K562 (cell line): ENCODE results near the gene SIGLEC14. TPM values are rescaled to one million over a fixed set of nuclear protein-coding genes. Genes with fewer than 3 reads are reported as not detected.
A peak's percentile ranks its signal among the peaks of the same experiment; 100 is the strongest.

Experiments used
- CC2D1A ChIP-seq: fragments of 450-650 bp; IDR thresholded peaks from 2 replicates; pipeline ENCODE4 v1.6.1; 2017; ENCODE audit warnings: mild to moderate bottlenecking
- CTCFL ChIP-seq: IDR thresholded peaks from 2 replicates; pipeline ENCODE4 v1.6.1; 2011; ENCODE audit warnings: borderline replicate concordance, low read depth, mild to moderate bottlenecking, moderate library complexity, low read length; ENCODE audit not compliant: insufficient read depth, poor library complexity, severe bottlenecking
- EZH2 ChIP-seq: IDR thresholded peaks from 2 replicates; pipeline ENCODE4 v1.6.1; 2012; ENCODE audit warnings: low read depth, mild to moderate bottlenecking, inconsistent platforms, low read length, borderline replicate concordance
- MTF1 ChIP-seq: fragments of 250-450 bp; sonication (Bioruptor Pico); IDR thresholded peaks from 2 replicates; pipeline ENCODE4 v1.9.0; 2021; ENCODE audit warnings: moderate library complexity, mild to moderate bottlenecking, inconsistent platforms, borderline replicate concordance
- NR2C1 ChIP-seq, 2 experiments: fragments of 450-650 bp; IDR thresholded peaks; 2 replicates each; pipeline ENCODE4 v1.6.1; 2017; ENCODE audit warnings: mild to moderate bottlenecking in 2 of 2, antibody characterized with exemption in 1 of 2, inconsistent platforms in 1 of 2, missing compliant biosample characterization in 1 of 2, missing genetic modification characterization in 1 of 2
- RBFOX2 ChIP-seq: fragments of 200-400 bp; formaldehyde crosslinking; IDR thresholded peaks from 2 replicates; pipeline ENCODE4 v1.6.1; 2017; ENCODE audit warnings: low read depth, mild to moderate bottlenecking, low read length, moderate library complexity
- SMARCE1 ChIP-seq: fragments of 450-650 bp; IDR thresholded peaks from 2 replicates; pipeline ENCODE4 v1.7.1; 2016; ENCODE audit warnings: mild to moderate bottlenecking
- SRSF9 ChIP-seq: fragments of 200-400 bp; formaldehyde crosslinking; IDR thresholded peaks from 2 replicates; pipeline ENCODE4 v1.6.1; 2017; ENCODE audit warnings: low read depth, low read length, borderline replicate concordance
- TBP ChIP-seq: optimal IDR thresholded peaks from 2 replicates; pipeline ENCODE3; 2011; ENCODE audit warnings: low read depth, low read length, improper control_type of control experiment
- THAP12 ChIP-seq: fragments of 250-450 bp; sonication (Bioruptor Pico); IDR thresholded peaks from 2 replicates; pipeline ENCODE4 v1.9.0; 2021; ENCODE audit warnings: mild to moderate bottlenecking, inconsistent platforms
- TRIM28 ChIP-seq: fragments of 450-650 bp; IDR thresholded peaks from 2 replicates; pipeline ENCODE4 v1.6.1; 2017
- USF2 ChIP-seq: sonication (generic); formaldehyde crosslinking; IDR thresholded peaks from 2 replicates; pipeline ENCODE4 v1.5.0; 2020; ENCODE audit warnings: missing genetic modification reagents
- ZFP91 ChIP-seq: sonication (generic); formaldehyde crosslinking; IDR thresholded peaks from 2 replicates; pipeline ENCODE4 v1.8.0; 2022; ENCODE audit warnings: mild to moderate bottlenecking, missing genetic modification reagents
- ZNF184 ChIP-seq: sonication (generic); formaldehyde crosslinking; IDR thresholded peaks from 2 replicates; pipeline ENCODE4 v1.5.0; 2020; ENCODE audit warnings: missing genetic modification reagents
- ZNF511 ChIP-seq: sonication (generic); formaldehyde crosslinking; IDR thresholded peaks from 2 replicates; pipeline ENCODE4 v1.8.0; 2022; ENCODE audit warnings: mild to moderate bottlenecking, missing genetic modification reagents
- ZNF740 ChIP-seq, 3 experiments: fragments of 200-800 bp in 1 of 3; sonication (Bioruptor generic) in 1 of 3; sonication (generic) in 1 of 3; formaldehyde crosslinking in 1 of 3; IDR thresholded peaks; 2 replicates each; pipeline versions ENCODE4 v1.6.1 to v1.8.0; 2016 to 2022; ENCODE audit warnings: mild to moderate bottlenecking in 2 of 3, missing compliant biosample characterization in 2 of 3, missing genetic modification characterization in 2 of 3, missing genetic modification reagents in 1 of 3
- polyA plus RNA-seq, 8 experiments: library from polyadenylated mRNA; depleted of rRNA in 4 of 8; stranded (reverse) in 5 of 8; unstranded in 3 of 8; fragments of >200 nt; fragmentation: Nextera tagmentation in 2 of 8; fragmentation: Illumina TruSeq in 1 of 8; extraction: Ambion mirVana in 2 of 8; extraction: Trizol in 1 of 8; gene quantifications; 2 replicates each; pipeline versions ENCODE4 v1.2.1 to v1.2.3, GENCODE V29; 2011 to 2014; ENCODE audit warnings: inconsistent platforms in 1 of 8, missing spikeins in 1 of 8
- total RNA-seq, 7 experiments: library from RNA; depleted of rRNA in 6 of 7; stranded (reverse); fragments of >200 nt in 6 of 7; fragmentation: Illumina TruSeq in 2 of 7; extraction: Trizol in 2 of 7; gene quantifications; 2 replicates each; pipeline versions ENCODE4 v1.2.1 to v1.2.3, GENCODE V29; 2011 to 2021; ENCODE audit warnings: low replicate concordance in 1 of 7

The SIGLEC14 gene
- total and polyA plus RNA-seq, 9 of the 15 experiments (the other 6 are each of a cell fraction or from before 2014, with no cell fraction given) = not detected

GRCh38 chr19:51607920-51608562, 38.6 kb downstream of the SIGLEC14 start (continued):
- TF ChIP-seq ZFP91 (CRISPR knock-in tag) = 0 out of 2 replicates have a peak, but pooled peaks have one; percentile 50
- no peak for TF ChIP-seq THAP12 (CRISPR knock-in tag)
- TF ChIP-seq ZNF184 = no peak
- TF ChIP-seq RBFOX2 = no peak
- TF ChIP-seq SMARCE1 = no peak
- peak; percentile 8; the same call in 1 of the 2 replicates for TF ChIP-seq USF2
- no peak for TF ChIP-seq EZH2
- TF ChIP-seq ZNF511 (CRISPR knock-in tag) = peak; percentile 99
- peak; percentile 67 for TF ChIP-seq CC2D1A
- TF ChIP-seq NR2C1 (IDR thresholded peaks at IDR 0.05) = no peak
- peak; percentile 58 for TF ChIP-seq NR2C1 (tag; IDR thresholded peaks at IDR 0.05)
- no peak for TF ChIP-seq SRSF9
- 0 out of 2 replicates have a peak, but pooled peaks have one; percentile 32 for TF ChIP-seq ZNF740 (CRISPR knock-in tag; IDR thresholded peaks at IDR 0.05)
- TF ChIP-seq ZNF740 (tag; IDR thresholded peaks at IDR 0.05) = no peak
- TF ChIP-seq TBP = no peak
- TF ChIP-seq MTF1 (CRISPR knock-in tag) = no peak
- peak; percentile 74 for TF ChIP-seq CTCFL
- TF ChIP-seq TRIM28 = 0 out of 2 replicates have a peak, but pooled peaks have one; percentile 29
